ENCODE results near the gene GALNTL6. TPM values are rescaled to one million over a fixed set of nuclear protein-coding genes. Genes with fewer than 3 reads are reported as not detected.
"Not testable (repeated sequence)": the region's sequence is repeated elsewhere in the genome, so short reads cannot be mapped to it uniquely, and the experiment has no call there.

The GALNTL6 gene
- total and polyA plus RNA-seq, 7 experiments from 2014 or later, result not detected

GRCh38 chr4:172786039-172786792 is 973.0 kb downstream of the GALNTL6 start:
- H3K4me1 Mint-ChIP-seq, result peaks cover 0 to 3% (median 0%) of the 10 kb centered on the region in 7 donors
- H3K9me3 ChIP-seq (ENCODE audit: control insufficient read depth in 2 of 3, low read length in 3 of 3), result no peaks in the 10 kb centered on the region
- no peaks in the 10 kb centered on the region for H3K4me1 ChIP-seq (ENCODE audit: control insufficient read depth in 2 of 2, insufficient read depth in 2 of 2, low read length in 2 of 2)
- H3K27me3 ChIP-seq (ENCODE audit: control insufficient read depth in 2 of 2, insufficient read depth in 2 of 2, low read length in 2 of 2), result no peaks in the 10 kb centered on the region
- POLR2A ChIA-PET, result no interaction called here
- H3K27me3 Mint-ChIP-seq, result peaks cover 0 to 6% (median 0%) of the 10 kb centered on the region in 5 donors
- intact Hi-C loops (cut with micrococcal nuclease), result no loop called here
- no peaks in the 10 kb centered on the region for H3K36me3 Mint-ChIP-seq
- no peak overlapping the region for H3K27ac ChIP-seq (ENCODE audit: low read depth, low read length)
- H3K4me3 ChIP-seq (ENCODE audit: low read length), result no peak overlapping the region
- H3K27ac Mint-ChIP-seq, result no peak overlapping the region
- ATAC-seq, result peak; percentile 61
- peaks cover 0 to 4% (median 0%) of the 10 kb centered on the region in 11 donors for H3K9me3 Mint-ChIP-seq
- CTCF ChIA-PET, result no interaction called here
- no peak for DNase-seq
- H3K36me3 ChIP-seq (ENCODE audit: control insufficient read depth in 2 of 3, insufficient read depth in 3 of 3, low read length in 3 of 3), result no peaks in the 10 kb centered on the region
- H3K4me3 Mint-ChIP-seq, result no peak overlapping the region

- peaks cover 0 to 4% (median 0%) of the 10 kb centered on the region in 11 donors for H3K9me3 Mint-ChIP-seq
- Histone ChIP-seq H3K27ac (ENCODE audit: low read depth, low read length) (no peak overlapping the region), H3K4me1 (ENCODE audit: control insufficient read depth in 2 of 2, insufficient read depth in 2 of 2, low read length in 2 of 2) (no peaks in the 10 kb centered on the region), H3K9me3 (ENCODE audit: control insufficient read depth in 2 of 3, low read length in 3 of 3) (no peaks in the 10 kb centered on the region), H3K27me3 (ENCODE audit: control insufficient read depth in 2 of 2, insufficient read depth in 2 of 2, low read length in 2 of 2) (no peaks in the 10 kb centered on the region), H3K36me3 (ENCODE audit: control insufficient read depth in 2 of 3, insufficient read depth in 3 of 3, low read length in 3 of 3) (no peaks in the 10 kb centered on the region), H3K4me3 (ENCODE audit: low read length) (no peak overlapping the region)
- H3K36me3 Mint-ChIP-seq, result no peaks in the 10 kb centered on the region
- H3K27me3 Mint-ChIP-seq, result peaks cover 0 to 6% (median 0%) of the 10 kb centered on the region in 5 donors
- H3K4me1 Mint-ChIP-seq, result peaks cover 0 to 3% (median 0%) of the 10 kb centered on the region in 7 donors
- intact Hi-C loops (cut with micrococcal nuclease), result no loop called here
- DNase-seq (no peak), ATAC-seq (peak; percentile 54)
- ChIA-PET CTCF (no interaction called here), POLR2A (no interaction called here)
- no peak overlapping the region for H3K4me3 Mint-ChIP-seq
- no peak overlapping the region for H3K27ac Mint-ChIP-seq
Observed at GRCh38 chr4:172787111-172787510, 973.9 kb downstream of the GALNTL6 start.

GRCh38 chr4:172791841-172792240 is 978.6 kb downstream of the GALNTL6 start:
- DNase-seq (no peak), ATAC-seq (no peak)
- ChIA-PET POLR2A (no interaction called here), CTCF (no interaction called here)
- Histone ChIP-seq H3K9me3 (ENCODE audit: control insufficient read depth in 2 of 3, low read length in 3 of 3) (no peaks in the 10 kb centered on the region), H3K4me3 (ENCODE audit: low read length) (no peak overlapping the region), H3K27ac (ENCODE audit: low read depth, low read length) (no peak overlapping the region), H3K36me3 (ENCODE audit: control insufficient read depth in 2 of 3, insufficient read depth in 3 of 3, low read length in 3 of 3) (no peaks in the 10 kb centered on the region), H3K4me1 (ENCODE audit: control insufficient read depth in 2 of 2, insufficient read depth in 2 of 2, low read length in 2 of 2) (no peaks in the 10 kb centered on the region), H3K27me3 (ENCODE audit: control insufficient read depth in 2 of 2, insufficient read depth in 2 of 2, low read length in 2 of 2) (no peaks in the 10 kb centered on the region)
- intact Hi-C loops (cut with micrococcal nuclease), result no loop called here
- Mint-ChIP-seq H3K27me3 (peaks cover 0 to 6% (median 0%) of the 10 kb centered on the region in 5 donors), H3K36me3 (no peaks in the 10 kb centered on the region), H3K9me3 (peaks cover 0 to 8% (median 0%) of the 10 kb centered on the region in 11 donors), H3K27ac (no peak overlapping the region), H3K4me1 (peaks cover 0 to 1% (median 0%) of the 10 kb centered on the region in 7 donors), H3K4me3 (no peak overlapping the region)

- Histone ChIP-seq H3K27ac (ENCODE audit: low read depth, low read length) (no peak overlapping the region), H3K9me3 (ENCODE audit: control insufficient read depth in 2 of 3, low read length in 3 of 3) (no peaks in the 10 kb centered on the region), H3K4me3 (ENCODE audit: low read length) (no peak overlapping the region), H3K36me3 (ENCODE audit: control insufficient read depth in 2 of 3, insufficient read depth in 3 of 3, low read length in 3 of 3) (no peaks in the 10 kb centered on the region), H3K27me3 (ENCODE audit: control insufficient read depth in 2 of 2, insufficient read depth in 2 of 2, low read length in 2 of 2) (no peaks in the 10 kb centered on the region), H3K4me1 (ENCODE audit: control insufficient read depth in 2 of 2, insufficient read depth in 2 of 2, low read length in 2 of 2) (no peaks in the 10 kb centered on the region)
- Mint-ChIP-seq H3K27ac (no peak overlapping the region), H3K9me3 (peaks cover 0 to 8% (median 0%) of the 10 kb centered on the region in 11 donors), H3K4me3 (no peak overlapping the region), H3K4me1 (no peaks in the 10 kb centered on the region), H3K36me3 (no peaks in the 10 kb centered on the region), H3K27me3 (peaks cover 0 to 2% (median 0%) of the 10 kb centered on the region in 5 donors)
- ATAC-seq (no peak), DNase-seq (no peak)
- CTCF ChIA-PET, result no interaction called here
- intact Hi-C loops (cut with micrococcal nuclease), result no loop called here
- POLR2A ChIA-PET, result no interaction called here
Observed at GRCh38 chr4:172793565-172794306, 980.5 kb downstream of the GALNTL6 start.

GRCh38 chr4:172794307-172794703 is 981.1 kb downstream of the GALNTL6 start:
- intact Hi-C loops (cut with micrococcal nuclease), result no loop called here
- ChIA-PET POLR2A (no interaction called here), CTCF (no interaction called here)
- peaks cover 0 to 2% (median 0%) of the 10 kb centered on the region in 5 donors for H3K27me3 Mint-ChIP-seq
- no peaks in the 10 kb centered on the region for H3K9me3 ChIP-seq (ENCODE audit: control insufficient read depth in 2 of 3, low read length in 3 of 3)
- no peak for ATAC-seq
- no peak overlapping the region for H3K27ac ChIP-seq (ENCODE audit: low read depth, low read length)
- no peak overlapping the region for H3K4me3 ChIP-seq (ENCODE audit: low read length)
- peaks cover 0 to 8% (median 0%) of the 10 kb centered on the region in 11 donors for H3K9me3 Mint-ChIP-seq
- H3K4me1 Mint-ChIP-seq, result no peaks in the 10 kb centered on the region
- no peaks in the 10 kb centered on the region for H3K27me3 ChIP-seq (ENCODE audit: control insufficient read depth in 2 of 2, insufficient read depth in 2 of 2, low read length in 2 of 2)
- H3K36me3 ChIP-seq (ENCODE audit: control insufficient read depth in 2 of 3, insufficient read depth in 3 of 3, low read length in 3 of 3), result no peaks in the 10 kb centered on the region
- H3K4me1 ChIP-seq (ENCODE audit: control insufficient read depth in 2 of 2, insufficient read depth in 2 of 2, low read length in 2 of 2), result no peaks in the 10 kb centered on the region
- no peak for DNase-seq
- H3K36me3 Mint-ChIP-seq, result no peaks in the 10 kb centered on the region
- H3K4me3 Mint-ChIP-seq, result no peak overlapping the region
- H3K27ac Mint-ChIP-seq, result no peak overlapping the region

GRCh38 chr4:172797281-172797680 is 984.1 kb downstream of the GALNTL6 start:
- H3K4me3 ChIP-seq (ENCODE audit: low read length); H3K36me3 ChIP-seq (ENCODE audit: control insufficient read depth in 2 of 3, insufficient read depth in 3 of 3, low read length in 3 of 3); H3K4me1 Mint-ChIP-seq; DNase-seq; H3K4me1 ChIP-seq (ENCODE audit: control insufficient read depth in 2 of 2, insufficient read depth in 2 of 2, low read length in 2 of 2); intact Hi-C loops (cut with micrococcal nuclease); H3K27me3 ChIP-seq (ENCODE audit: control insufficient read depth in 2 of 2, insufficient read depth in 2 of 2, low read length in 2 of 2); H3K36me3 Mint-ChIP-seq; POLR2A ChIA-PET; CTCF ChIA-PET; ATAC-seq; H3K4me3 Mint-ChIP-seq; H3K9me3 ChIP-seq (ENCODE audit: control insufficient read depth in 2 of 3, low read length in 3 of 3); H3K9me3 Mint-ChIP-seq; H3K27ac ChIP-seq (ENCODE audit: low read depth, low read length); H3K27me3 Mint-ChIP-seq; H3K27ac Mint-ChIP-seq: not testable (repeated sequence)

- no peaks in the 10 kb centered on the region for H3K36me3 ChIP-seq (ENCODE audit: control insufficient read depth in 2 of 3, insufficient read depth in 3 of 3, low read length in 3 of 3)
- no peak overlapping the region for H3K27ac Mint-ChIP-seq
Observed at GRCh38 chr4:172802032-172802431, 988.8 kb downstream of the GALNTL6 start.

More at GRCh38 chr4:172802032-172802431, 988.8 kb downstream of the GALNTL6 start:
- Mint-ChIP-seq H3K36me3 (no peaks in the 10 kb centered on the region), H3K9me3 (peaks cover 0 to 5% (median 0%) of the 10 kb centered on the region in 11 donors), H3K27me3 (peaks cover 0 to 2% (median 0%) of the 10 kb centered on the region in 5 donors), H3K4me3 (no peak overlapping the region), H3K4me1 (no peaks in the 10 kb centered on the region)
- no peak overlapping the region for H3K4me3 ChIP-seq (ENCODE audit: low read length)
- no peaks in the 10 kb centered on the region for H3K9me3 ChIP-seq (ENCODE audit: control insufficient read depth in 2 of 3, low read length in 3 of 3)
- ATAC-seq, result no peak
- ChIA-PET POLR2A (no interaction called here), CTCF (no interaction called here)
- intact Hi-C loops (cut with micrococcal nuclease), result no loop called here
- no peaks in the 10 kb centered on the region for H3K4me1 ChIP-seq (ENCODE audit: control insufficient read depth in 2 of 2, insufficient read depth in 2 of 2, low read length in 2 of 2)
- H3K27me3 ChIP-seq (ENCODE audit: control insufficient read depth in 2 of 2, insufficient read depth in 2 of 2, low read length in 2 of 2), result no peaks in the 10 kb centered on the region
- no peak overlapping the region for H3K27ac ChIP-seq (ENCODE audit: low read depth, low read length)
- no peak for DNase-seq

Data from naive thymus-derived CD4-positive, alpha-beta T cell (primary cell).